Esophagus muscularis mucosa (tissue), 4 donors: ENCODE data around the gene AUTS2. TPM values are rescaled to one million over a fixed set of nuclear protein-coding genes. Genes with fewer than 3 reads are reported as not detected.

Experiments used
- DNase-seq: peaks from one replicate; pipeline ENCODE4 v3.0.0-alpha.2; 2017; ENCODE audit errors: extremely low spot score
- H3K27ac ChIP-seq, 4 donors: fragments of 200-600 bp; sonication (generic); replicated peaks in 1 of 4; 1 replicate in 3 of 4; 2 replicates in 1 of 4; pipeline ENCODE4 v1.5.1; 2016 to 2019; ENCODE audit warnings: mild to moderate bottlenecking in 1 of 4
- H3K27me3 ChIP-seq, 4 donors: fragments of 200-600 bp; sonication (generic); one replicate each; pipeline versions ENCODE4 v1.5.1 to v1.6.0; 2016 to 2019
- H3K36me3 ChIP-seq, 4 donors: fragments of 200-600 bp; sonication (generic); one replicate each; pipeline ENCODE4 v1.5.1; 2016 to 2019
- H3K4me1 ChIP-seq, 4 donors: fragments of 200-600 bp; sonication (generic); one replicate each; pipeline ENCODE4 v1.5.1; 2016 to 2019
- H3K4me3 ChIP-seq, 4 donors: fragments of 200-600 bp; sonication (generic); 1 replicate in 2 of 4; 2 replicates in 2 of 4; pipeline ENCODE4 v1.5.1; 2016 to 2019; ENCODE audit warnings: mild to moderate bottlenecking in 4 of 4, moderate library complexity in 1 of 4
- H3K9me3 ChIP-seq, 4 donors: fragments of 200-600 bp; sonication (generic); 1 replicate in 3 of 4; 2 replicates in 1 of 4; pipeline ENCODE4 v1.5.1; 2016 to 2019
- EP300 ChIP-seq: sonication (generic); formaldehyde crosslinking; IDR thresholded peaks from one replicate; pipeline ENCODE4 v1.6.1; 2017; ENCODE audit warnings: antibody characterized with exemption
- POLR2A ChIP-seq: fragments of 450-650 bp; IDR thresholded peaks from one replicate; pipeline ENCODE4 v1.6.1; 2017; ENCODE audit warnings: antibody characterized with exemption, moderate library complexity, mild to moderate bottlenecking, low read depth
- POLR2AphosphoS5 ChIP-seq, 2 donors: sonication (generic); formaldehyde crosslinking; IDR thresholded peaks; one replicate each; pipeline ENCODE4 v1.6.1; 2017; ENCODE audit warnings: antibody characterized with exemption in 2 of 2
- WGBS: methylation state at CpG from one replicate; pipeline ENCODE4 v1.1.5; 2018; 5-methylcytosine and 5-hydroxymethylcytosine counted together
- intact Hi-C: fragments of 100-400 bp; cut with DNase I; formaldehyde crosslinking; loops from one replicate; pipeline ENCODE4 v1.15.1; 2023
- total RNA-seq, 4 donors: library from RNA; depleted of rRNA; stranded (reverse); fragments of >200 nt; gene quantifications; one replicate each; pipeline versions ENCODE4 v1.1.0 to v1.2.1, GENCODE V29; 2016
- TF ChIP-seq, protein P1 (sequence below), 3 experiments: fragments of 200-600 bp in 2 of 3; fragments of 450-650 bp in 1 of 3; sonication (generic) in 2 of 3; IDR thresholded peaks; one replicate each; pipeline ENCODE4 v1.5.1; 2017 to 2019; ENCODE audit warnings: antibody characterized with exemption in 3 of 3, mild to moderate bottlenecking in 2 of 3, moderate library complexity in 1 of 3

Gene AUTS2
- total RNA-seq, 4 donors from 2014 or later = 18.5 to 44.9 (median 34.2) TPM

DNA sequence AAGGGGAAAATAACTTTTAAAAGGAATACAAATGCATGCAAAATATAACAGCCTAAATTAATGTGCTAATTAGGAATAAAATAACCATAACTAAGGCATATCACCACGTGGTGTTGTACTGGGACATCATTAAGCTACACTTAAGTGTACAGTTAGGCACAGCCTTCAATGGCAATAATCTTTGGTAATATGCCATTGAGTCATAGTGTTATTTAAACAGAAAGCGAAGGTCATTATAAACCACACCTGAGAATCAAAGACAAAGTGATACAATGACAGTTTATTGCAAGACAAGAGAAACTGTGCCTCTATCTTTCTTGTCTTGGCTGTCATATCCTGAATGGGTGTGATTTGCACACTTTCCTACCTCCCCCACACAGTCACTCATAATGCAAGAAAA is 30.5 kb upstream of the AUTS2 start:
- Histone ChIP-seq H3K36me3 (no peaks in the 10 kb centered on the region), H3K27me3 (no peaks in the 10 kb centered on the region), H3K4me1 (peaks cover 9 to 26% (median 19%) of the 10 kb centered on the region in 4 donors), H3K27ac (no peak overlapping the region), H3K9me3 (no peaks in the 10 kb centered on the region), H3K4me3 (no peak overlapping the region)
- no peak for TF ChIP-seq EP300
- DNase-seq = no peak
- 86% methylated on average over 2 of the region's 2 CpGs for WGBS
- intact Hi-C loops = no loop called here

GRCh38 chr7:69568266-69568665 is 30.0 kb upstream of the AUTS2 start:
- Histone ChIP-seq H3K4me1 (peaks cover 9 to 26% (median 19%) of the 10 kb centered on the region in 4 donors), H3K9me3 (no peaks in the 10 kb centered on the region), H3K27me3 (no peaks in the 10 kb centered on the region), H3K27ac (no peak overlapping the region), H3K4me3 (no peak overlapping the region), H3K36me3 (no peaks in the 10 kb centered on the region)
- WGBS = 79% methylated on average over 6 of the region's 6 CpGs
- DNase-seq = no peak
- TF ChIP-seq POLR2AphosphoS5 (IDR thresholded peaks at IDR 0.05) (no peak), POLR2A (no peak), EP300 (no peak)
- TF ChIP-seq, protein P1, sequence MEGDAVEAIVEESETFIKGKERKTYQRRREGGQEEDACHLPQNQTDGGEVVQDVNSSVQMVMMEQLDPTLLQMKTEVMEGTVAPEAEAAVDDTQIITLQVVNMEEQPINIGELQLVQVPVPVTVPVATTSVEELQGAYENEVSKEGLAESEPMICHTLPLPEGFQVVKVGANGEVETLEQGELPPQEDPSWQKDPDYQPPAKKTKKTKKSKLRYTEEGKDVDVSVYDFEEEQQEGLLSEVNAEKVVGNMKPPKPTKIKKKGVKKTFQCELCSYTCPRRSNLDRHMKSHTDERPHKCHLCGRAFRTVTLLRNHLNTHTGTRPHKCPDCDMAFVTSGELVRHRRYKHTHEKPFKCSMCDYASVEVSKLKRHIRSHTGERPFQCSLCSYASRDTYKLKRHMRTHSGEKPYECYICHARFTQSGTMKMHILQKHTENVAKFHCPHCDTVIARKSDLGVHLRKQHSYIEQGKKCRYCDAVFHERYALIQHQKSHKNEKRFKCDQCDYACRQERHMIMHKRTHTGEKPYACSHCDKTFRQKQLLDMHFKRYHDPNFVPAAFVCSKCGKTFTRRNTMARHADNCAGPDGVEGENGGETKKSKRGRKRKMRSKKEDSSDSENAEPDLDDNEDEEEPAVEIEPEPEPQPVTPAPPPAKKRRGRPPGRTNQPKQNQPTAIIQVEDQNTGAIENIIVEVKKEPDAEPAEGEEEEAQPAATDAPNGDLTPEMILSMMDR (IDR thresholded peaks at IDR 0.05) = no peak
- intact Hi-C loops = no loop called here

DNA sequence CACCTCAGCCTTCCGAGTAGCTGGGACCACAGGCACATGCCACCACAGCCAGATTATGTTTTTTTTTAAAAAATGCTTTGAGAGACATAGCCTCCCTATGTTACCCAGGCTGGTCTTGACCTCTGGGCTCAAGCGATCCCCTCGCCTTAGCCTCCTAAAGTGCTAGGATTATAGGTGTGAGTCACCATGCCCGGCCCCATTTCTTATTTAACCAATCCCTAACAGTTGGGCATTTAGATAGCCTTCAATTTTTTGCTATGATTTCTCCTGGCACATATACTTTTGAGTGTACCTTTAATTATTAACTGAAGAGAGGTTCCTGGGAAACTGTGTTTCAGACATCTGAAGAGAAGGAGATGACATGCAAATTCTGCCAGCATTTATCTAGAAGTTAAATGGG is 22.6 kb upstream of the AUTS2 start:
- Histone ChIP-seq H3K36me3 (no peaks in the 10 kb centered on the region), H3K4me3 (no peak overlapping the region), H3K27me3 (no peaks in the 10 kb centered on the region), H3K27ac (no peak overlapping the region), H3K4me1 (no peaks in the 10 kb centered on the region), H3K9me3 (no peaks in the 10 kb centered on the region)
- TF ChIP-seq, protein P1 (IDR thresholded peaks at IDR 0.05) = no peak
- no peak for TF ChIP-seq EP300
- TF ChIP-seq POLR2AphosphoS5 (IDR thresholded peaks at IDR 0.05) = no peak
- TF ChIP-seq POLR2A = no peak
- intact Hi-C loops = no loop called here
- no peak for DNase-seq
- WGBS = 94% methylated on average over 4 of the region's 4 CpGs

DNA sequence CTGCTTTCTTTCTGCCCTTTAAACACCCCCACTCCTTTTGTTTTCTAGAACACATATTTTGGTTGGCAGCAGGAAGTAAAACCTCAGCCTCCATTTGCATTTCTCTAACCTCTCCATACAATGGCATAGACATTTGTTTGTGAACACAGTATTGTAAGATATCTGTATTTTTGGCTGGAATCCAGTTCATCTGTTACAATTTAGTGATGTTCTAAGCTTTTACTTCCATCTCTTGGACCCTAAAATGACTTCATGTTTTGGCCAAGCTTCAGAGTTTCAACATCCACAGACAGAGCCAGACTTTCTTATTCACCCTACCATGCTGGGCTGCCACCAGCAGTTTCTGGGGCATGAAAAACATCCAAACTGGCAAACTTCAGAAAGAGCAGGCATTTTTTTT is 21.1 kb upstream of the AUTS2 start:
- H3K4me3 ChIP-seq = no peak overlapping the region
- no peaks in the 10 kb centered on the region for H3K9me3 ChIP-seq
- DNase-seq = peak; percentile 5
- no peaks in the 10 kb centered on the region for H3K36me3 ChIP-seq
- TF ChIP-seq POLR2A (no peak), POLR2AphosphoS5 (IDR thresholded peaks at IDR 0.05) (no peak), EP300 (no peak)
- TF ChIP-seq, protein P1 (IDR thresholded peaks at IDR 0.05) = no peak
- intact Hi-C loops = no loop called here
- no peaks in the 10 kb centered on the region for H3K27me3 ChIP-seq
- H3K27ac ChIP-seq = no peak overlapping the region
- H3K4me1 ChIP-seq = no peaks in the 10 kb centered on the region

DNA sequence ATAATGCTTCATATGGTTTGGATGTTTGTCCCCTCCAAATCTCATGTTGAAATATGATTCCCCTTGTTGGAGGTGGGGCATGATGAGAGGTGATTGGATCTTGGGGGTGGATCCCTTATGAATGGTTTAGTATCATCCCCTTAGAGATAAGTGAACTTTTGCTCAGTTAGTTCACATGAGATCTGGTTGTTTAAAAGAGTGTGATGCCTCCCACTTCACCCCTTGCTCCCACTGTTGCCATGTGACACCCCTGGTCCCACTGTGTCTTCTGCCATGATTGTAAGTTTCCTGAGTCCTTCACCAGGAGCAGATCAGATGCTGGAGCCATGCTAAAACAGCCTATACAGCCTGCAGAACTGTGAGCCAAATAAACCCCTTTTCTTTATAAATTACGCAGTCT is 13.1 kb upstream of the AUTS2 start:
- intact Hi-C loops = no loop called here
- Histone ChIP-seq H3K4me1 (no peaks in the 10 kb centered on the region), H3K27me3 (no peaks in the 10 kb centered on the region), H3K36me3 (no peaks in the 10 kb centered on the region), H3K27ac (no peak overlapping the region), H3K4me3 (no peak overlapping the region), H3K9me3 (no peaks in the 10 kb centered on the region)
- 95% methylated on average over 1 of the region's 1 CpG for WGBS
- TF ChIP-seq, protein P1 (IDR thresholded peaks at IDR 0.05) = no peak
- TF ChIP-seq POLR2AphosphoS5 (IDR thresholded peaks at IDR 0.05) = no peak
- TF ChIP-seq EP300 = no peak
- no peak for TF ChIP-seq POLR2A
- no peak for DNase-seq
